BJ (cell line): ENCODE measurements around the gene BBS1. TPM values are rescaled to one million over a fixed set of nuclear protein-coding genes. Genes with fewer than 3 reads are reported as not detected.

Experiments used
- CTCF ChIA-PET: fragments of 350-600 bp; formaldehyde crosslinking; extraction: SDS; loops from one replicate; lab custom pipeline; 2021; ENCODE audit warnings: antibody characterized with exemption, inconsistent platforms; lab: Yijun Ruan, JAX
- POLR2A ChIA-PET: fragments of 300-600 bp; sonication (Branson Sonifier 250); formaldehyde crosslinking; extraction: SDS; loops from one replicate; lab custom pipeline; 2021; ENCODE audit warnings: antibody characterized with exemption; lab: Charles Lee
- DNase-seq: peaks from one replicate; pipeline ENCODE4 v3.0.0-alpha.2; 2011; ENCODE audit warnings: low read depth
- H3K27me3 ChIP-seq: 2 replicates; pipeline ENCODE4 v1.6.0; 2011; ENCODE audit warnings: low read length; ENCODE audit not compliant: control insufficient read depth, insufficient read depth
- H3K36me3 ChIP-seq: 2 replicates; pipeline ENCODE4 v1.5.1; 2011; ENCODE audit warnings: low read length; ENCODE audit not compliant: control insufficient read depth, insufficient read depth
- H3K4me3 ChIP-seq: 2 replicates; pipeline ENCODE4 v1.5.1; 2011; ENCODE audit warnings: low read depth, mild to moderate bottlenecking, control low read depth, low read length
- polyA plus RNA-seq: library from polyadenylated mRNA; depleted of rRNA; stranded (reverse); fragments of >200 nt; gene quantifications from 2 replicates; pipeline ENCODE4 v1.2.3, GENCODE V29; 2011
- TF ChIP-seq, protein P1 (sequence below): IDR thresholded peaks from 2 replicates; pipeline ENCODE4 v1.5.1; 2011; ENCODE audit warnings: low read depth, mild to moderate bottlenecking, control low read depth, inconsistent platforms, low read length, moderate library complexity; ENCODE audit not compliant: insufficient read depth

The BBS1 gene
- polyA plus RNA-seq, 1 experiment = 31.1 TPM

DNA sequence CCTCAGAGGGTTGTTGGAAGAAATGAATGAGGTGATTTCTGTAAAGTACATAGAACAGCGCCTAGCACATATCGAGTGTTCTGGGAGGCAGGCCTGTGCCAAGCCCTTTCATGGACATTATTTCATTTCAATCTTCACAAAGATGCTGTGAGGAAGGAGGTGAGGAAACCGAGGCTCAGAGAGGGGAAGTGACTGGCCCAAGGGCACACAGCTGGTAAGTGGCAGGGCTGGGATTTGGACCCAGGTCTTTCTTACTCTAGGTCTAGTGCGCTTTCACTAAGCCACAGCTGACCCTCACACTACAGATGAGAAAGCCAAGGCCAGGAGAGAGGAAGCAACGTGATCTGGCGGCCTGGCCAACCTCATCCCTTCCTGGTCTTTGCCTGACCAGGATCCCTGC lies 41.7 kb upstream of the BBS1 start:
- ChIA-PET POLR2A (no interaction called here), CTCF (interaction anchor here (0.6 to 3.5 kb wide), 7 partner anchors 10 to 51 kb away, joined by 3 to 18 read pairs (median 4); partner anchors contain the start of genes DPP3 and MRPL11)
- H3K36me3 ChIP-seq = peaks cover 12% of the 10 kb centered on the region

DNA sequence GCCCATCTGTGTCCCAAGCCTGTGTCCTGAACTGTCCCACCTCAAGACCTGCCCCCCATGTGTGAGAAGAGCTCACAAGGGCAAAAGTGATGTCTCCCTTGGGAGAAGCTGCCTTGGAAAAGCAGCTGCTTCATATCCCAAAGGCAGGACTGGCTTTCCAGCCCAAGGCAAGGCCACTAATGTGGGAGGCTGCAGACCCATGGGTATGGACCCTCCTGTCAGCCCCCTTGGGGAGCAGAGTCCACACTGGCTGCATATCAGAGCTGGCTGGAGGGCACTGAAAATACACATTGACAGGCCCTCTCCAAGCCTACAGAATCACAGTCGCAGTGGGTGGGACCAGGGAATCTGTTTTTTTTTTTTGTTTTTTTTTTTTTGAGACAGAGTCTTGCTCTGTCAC lies 41.0 kb upstream of the BBS1 start:
- ChIA-PET CTCF (interaction anchor here (0.6 to 3.5 kb wide), 5 partner anchors 10 to 93 kb away, joined by 3 to 16 read pairs (median 4); partner anchors contain the start of genes DPP3 and MRPL11), POLR2A (no interaction called here)
- DNase-seq = no peak
- Histone ChIP-seq H3K4me3 (no peak overlapping the region), H3K27me3 (no peaks in the 10 kb centered on the region; the same call in 1 of the 2 replicates), H3K36me3 (peaks cover 16% of the 10 kb centered on the region)
- TF ChIP-seq, protein P1, sequence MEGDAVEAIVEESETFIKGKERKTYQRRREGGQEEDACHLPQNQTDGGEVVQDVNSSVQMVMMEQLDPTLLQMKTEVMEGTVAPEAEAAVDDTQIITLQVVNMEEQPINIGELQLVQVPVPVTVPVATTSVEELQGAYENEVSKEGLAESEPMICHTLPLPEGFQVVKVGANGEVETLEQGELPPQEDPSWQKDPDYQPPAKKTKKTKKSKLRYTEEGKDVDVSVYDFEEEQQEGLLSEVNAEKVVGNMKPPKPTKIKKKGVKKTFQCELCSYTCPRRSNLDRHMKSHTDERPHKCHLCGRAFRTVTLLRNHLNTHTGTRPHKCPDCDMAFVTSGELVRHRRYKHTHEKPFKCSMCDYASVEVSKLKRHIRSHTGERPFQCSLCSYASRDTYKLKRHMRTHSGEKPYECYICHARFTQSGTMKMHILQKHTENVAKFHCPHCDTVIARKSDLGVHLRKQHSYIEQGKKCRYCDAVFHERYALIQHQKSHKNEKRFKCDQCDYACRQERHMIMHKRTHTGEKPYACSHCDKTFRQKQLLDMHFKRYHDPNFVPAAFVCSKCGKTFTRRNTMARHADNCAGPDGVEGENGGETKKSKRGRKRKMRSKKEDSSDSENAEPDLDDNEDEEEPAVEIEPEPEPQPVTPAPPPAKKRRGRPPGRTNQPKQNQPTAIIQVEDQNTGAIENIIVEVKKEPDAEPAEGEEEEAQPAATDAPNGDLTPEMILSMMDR = no peak

More for the DNA sequence above, 41.7 kb upstream of the BBS1 start:
- Histone ChIP-seq H3K27me3 (no peaks in the 10 kb centered on the region; the same call in 1 of the 2 replicates), H3K4me3 (no peak overlapping the region)
- TF ChIP-seq, protein P1 = no peak
- no peak for DNase-seq

DNA sequence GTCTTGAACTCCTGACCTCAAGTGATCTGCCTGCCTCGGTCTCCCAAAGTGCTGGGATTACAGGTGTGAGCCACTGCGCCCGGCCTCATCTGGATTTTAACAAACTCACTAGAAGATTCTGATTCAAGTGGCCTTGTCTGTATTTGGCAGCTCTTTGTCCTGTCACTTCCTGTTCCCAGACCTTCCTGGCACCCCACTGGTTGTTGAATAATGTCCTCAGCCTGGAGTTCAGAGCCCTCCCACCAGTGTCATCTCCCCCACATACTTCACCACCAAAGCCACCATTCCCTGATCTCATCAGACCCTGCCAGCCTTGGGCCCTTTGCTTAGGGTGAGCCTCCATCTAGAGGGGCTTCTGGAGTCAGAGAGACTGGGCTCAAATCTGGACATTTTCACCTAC lies 40.4 kb upstream of the BBS1 start:
- no peaks in the 10 kb centered on the region; the same call in 1 of the 2 replicates for H3K27me3 ChIP-seq
- H3K36me3 ChIP-seq = peaks cover 16% of the 10 kb centered on the region
- no peak overlapping the region for H3K4me3 ChIP-seq
- ChIA-PET CTCF (interaction anchor here (1.1 to 3.5 kb wide), 4 partner anchors 10 to 61 kb away, joined by 4 to 16 read pairs (median 5); partner anchors contain the start of genes DPP3 and MRPL11), POLR2A (interaction anchor here (0.6 kb wide), 1 partner anchor 42 kb away, joined by 8 read pairs; no protein-coding TSS in a partner anchor)
- no peak for DNase-seq
- TF ChIP-seq, protein P1 = no peak

DNA sequence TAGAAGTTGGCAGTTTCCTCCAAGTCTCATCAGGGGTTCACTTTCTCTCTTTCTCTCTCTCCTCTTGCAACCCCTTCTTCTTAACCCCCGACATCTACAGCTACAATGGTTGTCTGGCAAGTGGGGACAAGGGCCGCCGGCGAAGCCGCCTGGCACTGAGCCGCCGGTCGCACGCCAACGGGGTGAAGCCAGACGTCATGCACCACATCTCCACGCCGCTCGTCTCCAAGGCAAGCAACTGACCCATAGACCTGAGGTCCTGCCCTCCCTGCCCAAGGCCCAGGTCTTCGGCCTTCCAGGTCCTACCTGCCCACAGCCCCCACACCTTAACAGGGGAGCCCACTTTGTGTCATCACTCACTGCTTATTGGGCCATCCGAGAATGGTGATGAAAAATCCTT lies 39.3 kb upstream of the BBS1 start:
- ChIA-PET POLR2A (no interaction called here), CTCF (interaction anchor here (2.0 to 3.5 kb wide), 2 partner anchors 9 to 62 kb away, joined by 6 to 16 read pairs; partner anchors contain the start of gene DPP3)
- no peak for DNase-seq
- TF ChIP-seq, protein P1 = no peak
- H3K4me3 ChIP-seq = no peak overlapping the region
- H3K27me3 ChIP-seq = no peaks in the 10 kb centered on the region
- peaks cover 16% of the 10 kb centered on the region for H3K36me3 ChIP-seq

DNA sequence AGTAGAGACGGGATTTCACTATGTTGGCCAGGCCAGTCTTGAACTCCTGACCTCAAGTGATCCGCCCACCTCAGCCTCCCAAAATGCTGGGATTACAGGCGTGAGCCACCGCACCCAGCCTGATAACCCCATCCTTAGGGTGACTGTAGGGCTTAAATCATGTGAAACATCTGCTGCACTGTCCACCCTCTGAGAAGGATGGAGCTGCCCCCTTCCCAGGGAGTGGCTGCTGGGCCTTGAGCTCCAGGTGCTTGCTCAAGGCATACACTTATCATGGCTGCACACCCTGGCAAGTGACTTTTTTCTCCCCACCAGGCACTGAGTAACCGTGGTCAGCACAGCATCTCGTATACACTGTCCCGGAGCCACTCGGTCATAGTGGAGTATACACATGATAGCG lies 38.4 kb upstream of the BBS1 start:
- TF ChIP-seq, protein P1 = no peak
- no peaks in the 10 kb centered on the region for H3K27me3 ChIP-seq
- DNase-seq = no peak
- CTCF ChIA-PET = interaction anchor here (3.5 kb wide), 1 partner anchor 8 kb away, joined by 16 read pairs; the partner anchor contains the start of gene DPP3
- H3K4me3 ChIP-seq = no peak overlapping the region
- H3K36me3 ChIP-seq = peaks cover 16% of the 10 kb centered on the region
- POLR2A ChIA-PET = no interaction called here
